ENCODE measurements around the gene KIF21A. TPM values are rescaled to one million over a fixed set of nuclear protein-coding genes. Genes with fewer than 3 reads are reported as not detected.

The KIF21A gene
- total RNA-seq, 2 donors from 2014 or later, result 50.4 to 51.9 TPM

- H3K27me3 ChIP-seq, result no peaks in the 10 kb centered on the region
- H3K4me3 ChIP-seq, result no peak overlapping the region
- peaks cover 6% of the 10 kb centered on the region for H3K36me3 ChIP-seq
- TF ChIP-seq CTCF (IDR thresholded peaks at IDR 0.05), result no peak
- H3K4me1 ChIP-seq, result peaks cover 0 to 9% of the 10 kb centered on the region in 2 donors
- H3K9me3 ChIP-seq, result no peaks in the 10 kb centered on the region
- DNase-seq (ENCODE audit: low spot score), result no peak
- no peak overlapping the region for H3K27ac ChIP-seq
These were observed 150.7 kb downstream of the KIF21A start for GRCh38 chr12:39292125-39292630.

- no peak for TF ChIP-seq CTCF (IDR thresholded peaks at IDR 0.05)
- DNase-seq (ENCODE audit: low spot score), result no peak
- Histone ChIP-seq H3K4me1 (no peaks in the 10 kb centered on the region), H3K4me3 (no peak overlapping the region), H3K36me3 (peaks cover 3% of the 10 kb centered on the region), H3K27me3 (no peaks in the 10 kb centered on the region), H3K27ac (no peak overlapping the region), H3K9me3 (no peaks in the 10 kb centered on the region)
These were observed 155.1 kb downstream of the KIF21A start for GRCh38 chr12:39287817-39288216.

GRCh38 chr12:39287409-39287808, 155.5 kb downstream of the KIF21A start:
- Histone ChIP-seq H3K27me3 (no peaks in the 10 kb centered on the region), H3K9me3 (no peaks in the 10 kb centered on the region), H3K4me3 (no peak overlapping the region), H3K27ac (no peak overlapping the region), H3K4me1 (no peaks in the 10 kb centered on the region), H3K36me3 (no peaks in the 10 kb centered on the region)
- DNase-seq (ENCODE audit: low spot score), result no peak
- TF ChIP-seq CTCF (IDR thresholded peaks at IDR 0.05), result no peak

- TF ChIP-seq CTCF (IDR thresholded peaks at IDR 0.05), result no peak
- no peak overlapping the region for H3K27ac ChIP-seq
- H3K27me3 ChIP-seq, result no peaks in the 10 kb centered on the region
- no peaks in the 10 kb centered on the region for H3K4me1 ChIP-seq
- no peak for DNase-seq (ENCODE audit: low spot score)
- H3K36me3 ChIP-seq, result no peaks in the 10 kb centered on the region
- H3K4me3 ChIP-seq, result no peak overlapping the region
- no peaks in the 10 kb centered on the region for H3K9me3 ChIP-seq
These were observed 164.5 kb downstream of the KIF21A start for GRCh38 chr12:39278426-39278825.

GRCh38 chr12:39277416-39277815, 165.5 kb downstream of the KIF21A start:
- H3K36me3 ChIP-seq, result no peaks in the 10 kb centered on the region
- no peaks in the 10 kb centered on the region for H3K9me3 ChIP-seq
- H3K27ac ChIP-seq, result no peak overlapping the region
- H3K4me1 ChIP-seq, result no peaks in the 10 kb centered on the region
- TF ChIP-seq CTCF (IDR thresholded peaks at IDR 0.05), result no peak
- H3K4me3 ChIP-seq, result no peak overlapping the region
- DNase-seq (ENCODE audit: low spot score), result no peak
- no peaks in the 10 kb centered on the region for H3K27me3 ChIP-seq

GRCh38 chr12:39275846-39276245, 167.1 kb downstream of the KIF21A start:
- no peak overlapping the region for H3K27ac ChIP-seq
- no peaks in the 10 kb centered on the region for H3K4me1 ChIP-seq
- TF ChIP-seq CTCF (IDR thresholded peaks at IDR 0.05), result no peak
- H3K4me3 ChIP-seq, result no peak overlapping the region
- DNase-seq (ENCODE audit: low spot score), result no peak
- no peaks in the 10 kb centered on the region for H3K36me3 ChIP-seq
- no peaks in the 10 kb centered on the region for H3K27me3 ChIP-seq
- no peaks in the 10 kb centered on the region for H3K9me3 ChIP-seq

All from right atrium auricular region (tissue), 2 donors.